HG03045 (cell line): ENCODE data around the gene POT1.
A peak's percentile ranks its signal among the peaks of the same experiment; 100 is the strongest.

Experiments used
- ATAC-seq: cut with Tn5 transposase; IDR thresholded peaks from one replicate; pipeline ENCODE4 v1.9.1; 2021; ENCODE audit warnings: mild to moderate bottlenecking, moderate library complexity; ENCODE audit not compliant: unreplicated experiment

POT1 gene

GRCh38 chr7:124811341-124811740 lies 118.3 kb downstream of the POT1 start:
- ATAC-seq: no peak

DNA sequence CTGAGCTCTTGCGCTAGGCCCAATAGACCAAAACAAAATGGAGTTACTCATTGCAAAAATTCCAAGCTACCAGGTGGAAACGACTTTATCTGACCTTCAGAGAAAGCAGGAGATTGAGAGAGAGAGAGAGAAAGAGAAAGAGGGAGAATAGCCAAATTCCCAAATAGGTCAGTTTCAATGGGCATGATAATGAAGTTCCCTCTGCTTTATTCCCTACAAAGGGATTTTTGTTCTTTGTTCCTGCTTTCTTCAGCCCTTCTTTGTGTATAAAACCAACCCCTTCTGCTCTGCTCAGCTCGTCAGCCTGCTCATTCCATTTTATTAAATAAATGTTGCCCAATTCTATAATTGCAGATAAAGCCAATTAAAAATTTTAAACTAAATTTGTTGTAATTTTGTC lies 119.0 kb downstream of the POT1 start:
- no peak for ATAC-seq

GRCh38 chr7:124808206-124808605 lies 121.4 kb downstream of the POT1 start:
- ATAC-seq: no peak

DNA sequence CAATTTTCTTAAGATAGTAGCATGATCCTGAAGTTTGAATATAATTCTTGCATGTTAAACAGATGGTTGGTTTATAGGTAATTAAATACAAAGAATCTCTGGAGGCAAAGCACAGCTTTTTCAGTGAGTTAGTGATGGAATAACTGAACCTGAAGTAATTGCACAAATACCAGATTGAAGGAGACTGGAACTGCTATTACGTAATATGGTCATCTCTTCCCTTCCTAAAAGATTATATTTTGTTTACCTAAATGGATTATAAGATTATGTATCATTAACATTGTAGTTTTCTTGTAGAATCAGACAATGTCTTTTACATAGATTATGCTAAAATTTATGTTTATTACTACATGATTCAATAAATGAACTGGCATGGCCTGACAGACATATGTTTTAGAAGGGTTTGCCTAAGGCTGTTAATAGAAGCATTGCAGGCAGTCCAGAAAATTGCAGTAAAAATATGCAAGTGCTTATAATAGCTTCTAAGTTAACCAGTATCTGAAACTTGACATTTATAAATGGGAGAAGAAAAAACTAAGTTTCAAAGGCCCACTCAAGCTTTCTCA lies 128.2 kb downstream of the POT1 start:
- ATAC-seq: no peak

GRCh38 chr7:124800386-124800785 lies 129.2 kb downstream of the POT1 start:
- no peak for ATAC-seq

GRCh38 chr7:124799448-124799847 lies 130.2 kb downstream of the POT1 start:
- ATAC-seq: no peak

GRCh38 chr7:124796771-124797170 lies 132.9 kb downstream of the POT1 start:
- ATAC-seq: no peak

DNA sequence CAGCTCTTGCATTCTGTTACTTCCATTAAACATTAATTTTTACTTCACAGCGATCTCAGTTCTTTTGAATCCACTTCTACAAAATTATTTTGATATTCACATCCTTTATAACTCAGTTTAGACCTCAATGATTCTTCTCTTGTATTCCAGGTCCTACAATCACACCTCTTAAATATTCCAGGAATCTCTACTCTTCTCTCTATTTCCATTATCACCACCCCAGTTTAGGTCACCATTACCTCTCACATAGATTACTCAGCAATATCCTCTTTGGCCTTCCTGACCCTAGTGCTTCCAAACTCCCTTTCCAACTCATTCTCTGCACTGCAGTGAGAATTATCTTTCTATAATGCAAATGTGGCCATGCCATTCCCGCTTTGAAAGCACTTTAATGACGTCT lies 136.9 kb downstream of the POT1 start:
- no peak for ATAC-seq

GRCh38 chr7:124792002-124792401 lies 137.6 kb downstream of the POT1 start:
- ATAC-seq: no peak

DNA sequence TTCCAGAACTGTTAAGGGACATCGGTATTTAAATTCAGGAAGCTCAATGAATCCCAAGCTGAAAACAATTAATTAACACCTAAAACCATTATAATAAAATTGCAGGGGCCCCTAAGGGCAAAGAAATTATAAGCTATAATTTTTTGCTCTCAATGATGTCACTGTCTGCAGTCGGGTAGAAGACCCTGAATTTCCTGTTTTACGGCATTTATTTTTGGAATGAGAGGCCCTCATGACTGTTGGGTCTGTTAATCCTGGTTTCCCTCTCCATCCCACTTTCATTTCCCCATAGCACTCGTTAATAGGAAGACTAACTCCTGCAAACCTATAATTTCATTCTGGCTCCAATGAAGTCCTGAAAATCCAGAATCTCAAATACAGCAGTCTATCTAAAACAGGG lies 138.2 kb downstream of the POT1 start:
- ATAC-seq: no peak

GRCh38 chr7:124790645-124791044 lies 139.0 kb downstream of the POT1 start:
- no peak for ATAC-seq

GRCh38 chr7:124785994-124786393 lies 143.6 kb downstream of the POT1 start:
- ATAC-seq: no peak

DNA sequence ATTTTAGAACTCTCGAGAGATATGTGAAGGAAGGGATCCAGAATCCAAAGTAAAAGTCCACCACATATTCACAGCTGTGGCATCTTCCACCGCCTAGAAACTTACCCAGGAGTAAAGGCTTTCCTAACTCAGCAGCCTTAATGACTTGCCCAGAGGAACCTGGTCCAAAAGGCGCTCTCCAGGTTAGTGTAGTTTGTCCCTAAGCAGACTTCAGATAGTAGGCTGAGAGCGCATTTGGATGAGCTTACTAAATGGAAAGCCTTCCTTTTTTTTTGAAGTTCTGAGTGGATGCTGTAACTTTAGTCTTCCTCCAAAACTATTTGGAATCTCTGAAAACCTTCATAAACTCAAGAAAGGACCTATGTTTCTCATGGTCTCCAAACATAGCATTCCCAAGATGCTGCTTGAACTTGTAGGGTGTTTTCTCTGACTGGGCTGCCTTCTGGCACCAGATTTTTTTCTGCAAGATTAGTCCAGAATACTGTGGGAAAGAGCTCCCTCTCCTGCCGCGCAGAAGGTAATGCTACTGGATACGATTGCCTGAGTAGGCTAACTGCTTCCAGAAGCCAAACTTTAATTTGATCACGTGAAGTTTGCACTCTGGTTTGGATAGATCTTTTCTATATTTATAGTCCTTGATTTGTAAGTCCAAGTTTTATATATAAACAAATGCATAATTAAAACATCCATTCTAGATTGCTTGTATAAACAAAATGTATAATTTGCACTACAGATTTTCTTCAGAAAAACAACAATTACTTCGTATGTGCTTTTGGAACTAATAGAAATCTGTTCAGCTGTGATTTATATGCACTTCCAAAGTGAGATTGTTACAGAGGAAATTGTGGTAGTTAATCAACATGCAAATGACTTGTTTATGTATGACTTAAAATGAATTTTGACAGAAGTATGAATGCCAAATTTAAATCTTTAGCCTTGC lies 144.5 kb downstream of the POT1 start:
- peak; percentile 80 for ATAC-seq

- ATAC-seq: no peak
Observed at GRCh38 chr7:124783271-124783670, 146.4 kb downstream of the POT1 start.

GRCh38 chr7:124781907-124782734 lies 147.5 kb downstream of the POT1 start:
- no peak for ATAC-seq

DNA sequence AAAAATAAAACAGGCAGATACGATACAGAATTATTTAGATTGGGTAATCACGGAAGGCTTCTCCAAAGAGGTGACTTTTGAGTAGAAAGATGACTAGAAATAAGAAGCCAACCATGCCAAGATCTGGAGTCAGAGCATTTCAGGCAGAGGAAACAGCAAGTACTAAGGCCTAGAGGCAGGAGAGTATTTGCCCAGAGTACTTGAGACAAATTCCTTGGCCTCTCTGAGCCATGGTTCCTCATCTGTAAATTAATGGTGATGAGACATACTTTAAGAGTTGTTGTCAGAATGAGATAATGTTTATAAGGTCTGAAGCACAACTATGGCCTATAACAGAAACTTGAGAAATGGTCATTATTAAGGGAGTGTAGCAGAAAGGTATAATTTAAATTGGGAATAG lies 148.2 kb downstream of the POT1 start:
- no peak for ATAC-seq

GRCh38 chr7:124780608-124781007 lies 149.0 kb downstream of the POT1 start:
- no peak for ATAC-seq

- ATAC-seq: no peak
Observed at GRCh38 chr7:124780056-124780455, 149.6 kb downstream of the POT1 start.

DNA sequence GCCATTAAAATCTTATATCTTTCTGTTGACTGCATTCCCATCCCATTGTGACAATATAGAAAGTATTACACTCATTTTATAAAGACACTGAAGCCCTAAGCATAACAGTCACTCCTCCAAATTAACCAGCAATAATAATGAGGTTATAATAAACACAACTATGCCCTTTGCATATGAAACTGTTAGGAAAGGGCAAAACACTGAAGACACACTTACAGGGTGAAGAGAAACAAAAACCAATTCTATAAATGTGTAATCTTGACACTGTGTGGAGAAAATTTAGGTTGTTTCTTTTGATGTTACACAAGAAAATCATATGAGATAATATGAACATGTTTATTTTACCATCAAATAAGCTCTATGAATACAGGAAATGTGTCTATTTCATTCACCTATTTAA lies 150.0 kb downstream of the POT1 start:
- no peak for ATAC-seq

- no peak for ATAC-seq
Observed at GRCh38 chr7:124779194-124779593, 150.4 kb downstream of the POT1 start.

DNA sequence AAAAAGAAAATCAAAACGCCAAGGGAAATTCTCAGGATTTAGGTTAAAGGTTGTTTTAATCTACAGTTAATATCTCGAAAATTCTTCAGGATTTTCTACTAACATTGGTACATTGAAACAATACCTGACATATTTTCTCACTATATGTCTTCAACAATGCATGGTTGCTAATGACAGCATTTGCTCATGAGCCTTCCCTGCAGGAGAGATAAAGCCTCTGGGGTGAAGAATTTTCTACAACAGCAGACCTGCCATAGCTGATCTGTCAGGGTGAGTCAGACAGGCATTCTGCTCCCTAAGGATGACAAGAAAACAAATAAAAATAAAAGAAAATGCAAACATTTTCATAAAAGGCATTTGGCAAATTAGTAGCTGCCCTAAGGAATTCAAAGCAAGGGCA lies 152.4 kb downstream of the POT1 start:
- ATAC-seq: no peak

- no peak for ATAC-seq
Observed at GRCh38 chr7:124776153-124776552, 153.5 kb downstream of the POT1 start.
